WTC11 (cell line): Measurements from ENCODE around the gene ZFYVE19. TPM values are rescaled to one million over a fixed set of nuclear protein-coding genes. Genes with fewer than 3 reads are reported as not detected.

Source experiments
- ATAC-seq: fragments of 200-7000 bp; cut with Tn5 transposase; 2 replicates; pipeline ENCODE4 v1.10.0; 2021; ENCODE audit warnings: mild to moderate bottlenecking, moderate library complexity
- CTCF ChIA-PET: fragments of 300-600 bp; sonication (Branson Sonifier 250); formaldehyde crosslinking; loops from one replicate; lab custom pipeline; 2021; ENCODE audit warnings: antibody characterized with exemption; lab: Charles Lee
- POLR2A ChIA-PET: fragments of 350-600 bp; sonication (Branson Sonifier 250); formaldehyde crosslinking; loops from one replicate; lab custom pipeline; 2021; ENCODE audit warnings: antibody characterized with exemption; lab: Charles Lee
- DNase-seq: peaks from one replicate; pipeline ENCODE4 v3.0.0; 2021; ENCODE audit warnings: low spot score
- H3K27ac Mint-ChIP-seq: 2 replicates; pipeline ENCODE4 v1.8.0; 2021; ENCODE audit warnings: mixed read lengths
- H3K27me3 Mint-ChIP-seq: 2 replicates; pipeline ENCODE4 v1.8.0; 2021; ENCODE audit warnings: low read depth, mild to moderate bottlenecking, moderate library complexity, mixed read lengths
- H3K36me3 Mint-ChIP-seq: 2 replicates; pipeline ENCODE4 v1.8.0; 2021; ENCODE audit warnings: mixed read lengths
- H3K4me1 Mint-ChIP-seq: 2 replicates; pipeline ENCODE4 v1.8.0; 2022; ENCODE audit warnings: mixed read lengths
- H3K4me3 Mint-ChIP-seq: 2 replicates; pipeline ENCODE4 v1.8.0; 2021; ENCODE audit warnings: mild to moderate bottlenecking, moderate library complexity, mixed read lengths
- H3K9me3 Mint-ChIP-seq: 2 replicates; pipeline ENCODE4 v1.8.0; 2021; ENCODE audit warnings: mixed read lengths
- CTCF ChIP-seq: fragments of 200-600 bp; IDR thresholded peaks from 2 replicates; pipeline ENCODE4 v1.8.0; 2022; ENCODE audit warnings: antibody characterized with exemption
- E2F5 ChIP-seq: sonication (generic); formaldehyde crosslinking; IDR thresholded peaks from 2 replicates; pipeline ENCODE4 v1.8.1; 2022; ENCODE audit warnings: mild to moderate bottlenecking, moderate library complexity, missing genetic modification reagents
- ELF4 ChIP-seq: sonication (generic); formaldehyde crosslinking; IDR thresholded peaks from 2 replicates; pipeline ENCODE4 v1.8.1; 2022; ENCODE audit warnings: low read depth, mild to moderate bottlenecking, moderate library complexity, missing genetic modification reagents
- FOXJ3 ChIP-seq: sonication (generic); formaldehyde crosslinking; IDR thresholded peaks from 2 replicates; pipeline ENCODE4 v1.9.0; 2021; ENCODE audit warnings: missing genetic modification reagents, mild to moderate bottlenecking, borderline replicate concordance
- FOXP1 ChIP-seq: sonication (generic); formaldehyde crosslinking; IDR thresholded peaks from 2 replicates; pipeline ENCODE4 v1.8.0; 2022; ENCODE audit warnings: missing genetic modification reagents, mild to moderate bottlenecking, moderate library complexity, borderline replicate concordance
- GABPB1 ChIP-seq: sonication (generic); formaldehyde crosslinking; IDR thresholded peaks from 2 replicates; pipeline ENCODE4 v1.8.1; 2023; ENCODE audit warnings: mild to moderate bottlenecking, missing genetic modification reagents
- GRHL2 ChIP-seq: fragments of 250-450 bp; sonication (Bioruptor Pico); IDR thresholded peaks from 2 replicates; pipeline ENCODE4 v1.8.0; 2022; ENCODE audit warnings: mild to moderate bottlenecking, moderate library complexity; ENCODE audit not compliant: insufficient replicate concordance, severe bottlenecking
- HMGXB4 ChIP-seq: sonication (generic); formaldehyde crosslinking; IDR thresholded peaks from 2 replicates; pipeline ENCODE4 v1.8.1; 2023; ENCODE audit warnings: mild to moderate bottlenecking, moderate library complexity, missing genetic modification reagents
- IRF2 ChIP-seq: sonication (generic); formaldehyde crosslinking; IDR thresholded peaks from 2 replicates; pipeline ENCODE4 v1.8.0; 2022; ENCODE audit warnings: low read depth, missing genetic modification reagents, borderline replicate concordance
- KAT7 ChIP-seq: sonication (generic); formaldehyde crosslinking; IDR thresholded peaks from 2 replicates; pipeline ENCODE4 v1.8.1; 2023; ENCODE audit warnings: missing genetic modification reagents, mild to moderate bottlenecking, borderline replicate concordance
- NR1H2 ChIP-seq: sonication (generic); formaldehyde crosslinking; IDR thresholded peaks from 2 replicates; pipeline ENCODE4 v1.9.0; 2021; ENCODE audit warnings: mild to moderate bottlenecking, moderate library complexity, missing genetic modification reagents
- NR2C2 ChIP-seq: sonication (generic); formaldehyde crosslinking; IDR thresholded peaks from 2 replicates; pipeline ENCODE4 v1.8.0; 2022; ENCODE audit warnings: mild to moderate bottlenecking, missing genetic modification reagents
- NR3C1 ChIP-seq: sonication (generic); formaldehyde crosslinking; conservative IDR thresholded peaks from 2 replicates; pipeline ENCODE4 v1.8.1; 2023; ENCODE audit warnings: low read depth, mild to moderate bottlenecking, missing genetic modification reagents
- OVOL2 ChIP-seq: fragments of 250-450 bp; sonication (Bioruptor Pico); IDR thresholded peaks from 2 replicates; pipeline ENCODE4 v1.9.0; 2021; ENCODE audit warnings: mild to moderate bottlenecking, borderline replicate concordance
- PRRX2 ChIP-seq: fragments of 250-450 bp; sonication (Bioruptor Pico); IDR thresholded peaks from 2 replicates; pipeline ENCODE4 v1.8.0; 2021; ENCODE audit warnings: mild to moderate bottlenecking
- RORB ChIP-seq: fragments of 250-450 bp; sonication (Bioruptor Pico); IDR thresholded peaks from 2 replicates; pipeline ENCODE4 v1.9.0; 2021; ENCODE audit warnings: mild to moderate bottlenecking
- SMAD3 ChIP-seq: sonication (generic); formaldehyde crosslinking; IDR thresholded peaks from 2 replicates; pipeline ENCODE4 v1.8.0; 2022; ENCODE audit warnings: missing genetic modification reagents, mild to moderate bottlenecking, borderline replicate concordance
- TCF7 ChIP-seq: sonication (generic); formaldehyde crosslinking; IDR thresholded peaks from 2 replicates; pipeline ENCODE4 v1.8.0; 2022; ENCODE audit warnings: mild to moderate bottlenecking, low read depth, missing genetic modification reagents, moderate library complexity
- TEAD4 ChIP-seq: sonication (generic); formaldehyde crosslinking; IDR thresholded peaks from 2 replicates; pipeline ENCODE4 v1.8.0; 2022; ENCODE audit warnings: mild to moderate bottlenecking, missing genetic modification reagents
- ZNF219 ChIP-seq: sonication (generic); formaldehyde crosslinking; IDR thresholded peaks from 2 replicates; pipeline ENCODE4 v1.8.0; 2023; ENCODE audit warnings: missing genetic modification reagents, mild to moderate bottlenecking, borderline replicate concordance
- ZNF317 ChIP-seq: sonication (generic); formaldehyde crosslinking; IDR thresholded peaks from 2 replicates; pipeline ENCODE4 v1.8.1; 2023; ENCODE audit warnings: low read depth, mild to moderate bottlenecking, moderate library complexity, missing genetic modification reagents, borderline replicate concordance
- ZNF416 ChIP-seq: fragments of 250-450 bp; sonication (Bioruptor Pico); IDR thresholded peaks from 2 replicates; pipeline ENCODE4 v1.9.0; 2021; ENCODE audit warnings: mild to moderate bottlenecking, inconsistent platforms
- ZNF512 ChIP-seq: sonication (generic); formaldehyde crosslinking; IDR thresholded peaks from 2 replicates; pipeline ENCODE4 v1.8.1; 2022; ENCODE audit warnings: missing genetic modification reagents, borderline replicate concordance
- ZSCAN18 ChIP-seq: fragments of 250-450 bp; sonication (Bioruptor Pico); IDR thresholded peaks from 2 replicates; pipeline ENCODE4 v2.1.2; 2022; ENCODE audit warnings: mild to moderate bottlenecking, moderate library complexity
- total RNA-seq: library from RNA; stranded (reverse); gene quantifications from 3 replicates; pipeline ENCODE4 v1.2.3, GENCODE V29; 2021
- TF ChIP-seq, protein P1 (sequence below): fragments of 250-450 bp; sonication (Bioruptor Pico); IDR thresholded peaks from 2 replicates; pipeline ENCODE4 v1.8.0; 2021; ENCODE audit warnings: mild to moderate bottlenecking
- TF ChIP-seq, protein P2 (sequence below): sonication (generic); formaldehyde crosslinking; IDR thresholded peaks from 2 replicates; pipeline ENCODE4 v1.8.1; 2022; ENCODE audit warnings: low read depth, mild to moderate bottlenecking, moderate library complexity, missing genetic modification reagents, borderline replicate concordance

The ZFYVE19 gene
- total RNA-seq, 1 experiment from 2014 or later = 18.9 TPM

GRCh38 chr15:40763801-40764628 is 42.9 kb upstream of the ZFYVE19 start, which contains the start of gene GCHFR:
TSS of gene GCHFR (plus strand) at chr15:40764068. CDS start at chr15:40764181, 113 bp downstream.
- Mint-ChIP-seq H3K4me1 (peaks cover 31% of the 10 kb centered on the region), H3K4me3 (peak within 1 kb of the TSS; percentile 81), H3K36me3 (no peaks in the 10 kb centered on the region), H3K9me3 (no peaks in the 10 kb centered on the region), H3K27ac (peak within 1 kb of the TSS; percentile 94), H3K27me3 (peaks cover 14% of the 10 kb centered on the region)
- ChIA-PET POLR2A (interaction anchor here (0.8 to 2.4 kb wide), 5 partner anchors 25 to 130 kb away, joined by 3 to 9 read pairs (median 4); partner anchors contain the start of genes SPINT1 and VPS18), CTCF (interaction anchor here (0.5 to 7.8 kb wide), 25 partner anchors 17 to 327 kb away, joined by 3 to 60 read pairs (median 4); partner anchors contain the start of genes DNAJC17, RAD51, RHOV and SPINT1)
- peak; percentile 40 for ATAC-seq
- DNase-seq = peak; percentile 81
- TF ChIP-seq NR3C1 (CRISPR knock-in tag) (no peak), IRF2 (no peak), ZNF416 (CRISPR knock-in tag) (no peak; the same call in 1 of the 2 replicates), CTCF (no peak), GABPB1 (CRISPR knock-in tag) (peak; percentile 74), ZSCAN18 (CRISPR knock-in tag) (no peak), PRRX2 (no peak), FOXJ3 (no peak), ZNF219 (CRISPR knock-in tag) (peak; percentile 73; the same call in 1 of the 2 replicates), GRHL2 (CRISPR knock-in tag) (no peak), ZNF512 (CRISPR knock-in tag) (no peak), RORB (CRISPR knock-in tag) (no peak), ELF4 (CRISPR knock-in tag) (no peak), KAT7 (CRISPR knock-in tag) (no peak; the same call in 1 of the 2 replicates), ZNF317 (CRISPR knock-in tag) (no peak), OVOL2 (CRISPR knock-in tag) (no peak), HMGXB4 (CRISPR knock-in tag) (peak; percentile 74), E2F5 (CRISPR knock-in tag) (no peak), FOXP1 (no peak; the same call in 1 of the 2 replicates), NR2C2 (no peak), NR1H2 (CRISPR knock-in tag) (no peak), SMAD3 (no peak), TEAD4 (CRISPR knock-in tag) (no peak), TCF7 (CRISPR knock-in tag) (no peak)
- TF ChIP-seq, protein P1, sequence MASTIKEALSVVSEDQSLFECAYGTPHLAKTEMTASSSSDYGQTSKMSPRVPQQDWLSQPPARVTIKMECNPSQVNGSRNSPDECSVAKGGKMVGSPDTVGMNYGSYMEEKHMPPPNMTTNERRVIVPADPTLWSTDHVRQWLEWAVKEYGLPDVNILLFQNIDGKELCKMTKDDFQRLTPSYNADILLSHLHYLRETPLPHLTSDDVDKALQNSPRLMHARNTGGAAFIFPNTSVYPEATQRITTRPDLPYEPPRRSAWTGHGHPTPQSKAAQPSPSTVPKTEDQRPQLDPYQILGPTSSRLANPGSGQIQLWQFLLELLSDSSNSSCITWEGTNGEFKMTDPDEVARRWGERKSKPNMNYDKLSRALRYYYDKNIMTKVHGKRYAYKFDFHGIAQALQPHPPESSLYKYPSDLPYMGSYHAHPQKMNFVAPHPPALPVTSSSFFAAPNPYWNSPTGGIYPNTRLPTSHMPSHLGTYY (CRISPR knock-in tag) = no peak
- TF ChIP-seq, protein P2, sequence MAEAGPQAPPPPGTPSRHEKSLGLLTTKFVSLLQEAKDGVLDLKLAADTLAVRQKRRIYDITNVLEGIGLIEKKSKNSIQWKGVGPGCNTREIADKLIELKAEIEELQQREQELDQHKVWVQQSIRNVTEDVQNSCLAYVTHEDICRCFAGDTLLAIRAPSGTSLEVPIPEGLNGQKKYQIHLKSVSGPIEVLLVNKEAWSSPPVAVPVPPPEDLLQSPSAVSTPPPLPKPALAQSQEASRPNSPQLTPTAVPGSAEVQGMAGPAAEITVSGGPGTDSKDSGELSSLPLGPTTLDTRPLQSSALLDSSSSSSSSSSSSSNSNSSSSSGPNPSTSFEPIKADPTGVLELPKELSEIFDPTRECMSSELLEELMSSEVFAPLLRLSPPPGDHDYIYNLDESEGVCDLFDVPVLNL (CRISPR knock-in tag) = no peak
